ENCODE results near the gene OPCML.

- no peak for TF ChIP-seq CTCF (conservative IDR thresholded peaks at IDR 0.05; ENCODE audit: low read depth in 2 of 2)
- no peak for TF ChIP-seq EZH2 (IDR thresholded peaks at IDR 0.05; ENCODE audit: low read depth, unreplicated experiment)
- TF ChIP-seq POLR2AphosphoS5 (IDR thresholded peaks at IDR 0.05; ENCODE audit: low read depth), result no peak
- no peak for TF ChIP-seq EZH2phosphoT487 (IDR thresholded peaks at IDR 0.05; ENCODE audit: unreplicated experiment)
- TF ChIP-seq CREB1 (CRISPR knock-in tag; IDR thresholded peaks at IDR 0.05; ENCODE audit: low read depth), result no peak
- TF ChIP-seq, protein P1, sequence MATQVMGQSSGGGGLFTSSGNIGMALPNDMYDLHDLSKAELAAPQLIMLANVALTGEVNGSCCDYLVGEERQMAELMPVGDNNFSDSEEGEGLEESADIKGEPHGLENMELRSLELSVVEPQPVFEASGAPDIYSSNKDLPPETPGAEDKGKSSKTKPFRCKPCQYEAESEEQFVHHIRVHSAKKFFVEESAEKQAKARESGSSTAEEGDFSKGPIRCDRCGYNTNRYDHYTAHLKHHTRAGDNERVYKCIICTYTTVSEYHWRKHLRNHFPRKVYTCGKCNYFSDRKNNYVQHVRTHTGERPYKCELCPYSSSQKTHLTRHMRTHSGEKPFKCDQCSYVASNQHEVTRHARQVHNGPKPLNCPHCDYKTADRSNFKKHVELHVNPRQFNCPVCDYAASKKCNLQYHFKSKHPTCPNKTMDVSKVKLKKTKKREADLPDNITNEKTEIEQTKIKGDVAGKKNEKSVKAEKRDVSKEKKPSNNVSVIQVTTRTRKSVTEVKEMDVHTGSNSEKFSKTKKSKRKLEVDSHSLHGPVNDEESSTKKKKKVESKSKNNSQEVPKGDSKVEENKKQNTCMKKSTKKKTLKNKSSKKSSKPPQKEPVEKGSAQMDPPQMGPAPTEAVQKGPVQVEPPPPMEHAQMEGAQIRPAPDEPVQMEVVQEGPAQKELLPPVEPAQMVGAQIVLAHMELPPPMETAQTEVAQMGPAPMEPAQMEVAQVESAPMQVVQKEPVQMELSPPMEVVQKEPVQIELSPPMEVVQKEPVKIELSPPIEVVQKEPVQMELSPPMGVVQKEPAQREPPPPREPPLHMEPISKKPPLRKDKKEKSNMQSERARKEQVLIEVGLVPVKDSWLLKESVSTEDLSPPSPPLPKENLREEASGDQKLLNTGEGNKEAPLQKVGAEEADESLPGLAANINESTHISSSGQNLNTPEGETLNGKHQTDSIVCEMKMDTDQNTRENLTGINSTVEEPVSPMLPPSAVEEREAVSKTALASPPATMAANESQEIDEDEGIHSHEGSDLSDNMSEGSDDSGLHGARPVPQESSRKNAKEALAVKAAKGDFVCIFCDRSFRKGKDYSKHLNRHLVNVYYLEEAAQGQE (IDR thresholded peaks at IDR 0.05; ENCODE audit: unreplicated experiment), result no peak
- TF ChIP-seq NANOG (IDR thresholded peaks at IDR 0.05; ENCODE audit: borderline replicate concordance), result no peak
- TF ChIP-seq ZNF114 (CRISPR knock-in tag; IDR thresholded peaks at IDR 0.05), result no peak
- no peak for TF ChIP-seq ZNF331 (CRISPR knock-in tag; IDR thresholded peaks at IDR 0.05; ENCODE audit: low read depth)
- TF ChIP-seq ETS1 (IDR thresholded peaks at IDR 0.05), result no peak
- TF ChIP-seq STAT1 (IDR thresholded peaks at IDR 0.05; ENCODE audit: unreplicated experiment), result no peak
- no peak for TF ChIP-seq JUNB (IDR thresholded peaks at IDR 0.05; ENCODE audit: unreplicated experiment)
- no peak for TF ChIP-seq ZNF462 (CRISPR knock-in tag; IDR thresholded peaks at IDR 0.05)
Measured at GRCh38 chr11:132817387-132817786, 714.9 kb downstream of the OPCML start.

Data from GM23338 (cell line).